GM23338 (cell line): ENCODE measurements around the gene RAB11A. TPM values are rescaled to one million over a fixed set of nuclear protein-coding genes. Genes with fewer than 3 reads are reported as not detected.

ENCODE experiments used
- ATAC-seq: fragments of 200-7000 bp; cut with Tn5 transposase; 3 replicates; pipeline ENCODE4 v1.9.1; 2020
- DNase-seq: peaks from one replicate; pipeline ENCODE4 v3.0.0-alpha.2; 2015; ENCODE audit warnings: low spot score
- H2AFZ ChIP-seq: fragments of 200-600 bp; sonication (generic); 2 replicates; pipeline ENCODE4 v1.8.0; 2016; ENCODE audit warnings: antibody characterized with exemption, mild to moderate bottlenecking, moderate library complexity
- H3F3A ChIP-seq: fragments of 200-600 bp; sonication (generic); replicated peaks from 2 replicates; pipeline ENCODE4 v1.8.0; 2017; ENCODE audit warnings: antibody characterized with exemption, mixed run types, low read depth
- H3K27ac ChIP-seq: fragments of 200-600 bp; sonication (generic); 2 replicates; pipeline ENCODE4 v1.6.1; 2016; ENCODE audit warnings: low read depth
- H3K27me3 ChIP-seq: fragments of 200-600 bp; sonication (generic); 2 replicates; pipeline ENCODE4 v1.8.0; 2016; ENCODE audit warnings: mild to moderate bottlenecking, mixed run types, moderate library complexity; ENCODE audit not compliant: insufficient read depth
- H3K36me3 ChIP-seq: fragments of 200-600 bp; sonication (generic); 2 replicates; pipeline ENCODE4 v1.8.0; 2016; ENCODE audit warnings: mild to moderate bottlenecking; ENCODE audit not compliant: insufficient read depth
- H3K4me1 ChIP-seq: fragments of 200-600 bp; sonication (generic); 2 replicates; pipeline ENCODE4 v1.8.0; 2016; ENCODE audit warnings: mild to moderate bottlenecking, moderate library complexity; ENCODE audit not compliant: insufficient read depth
- H3K4me2 ChIP-seq: fragments of 200-600 bp; sonication (generic); 2 replicates; pipeline ENCODE4 v1.7.1; 2017; ENCODE audit warnings: mixed run types
- H3K4me3 ChIP-seq: fragments of 200-600 bp; sonication (generic); 2 replicates; pipeline ENCODE4 v1.6.1; 2016; ENCODE audit warnings: mixed run types
- H3K79me2 ChIP-seq: fragments of 200-600 bp; sonication (generic); replicated peaks from 2 replicates; pipeline ENCODE4 v1.8.0; 2017; ENCODE audit warnings: mild to moderate bottlenecking; ENCODE audit not compliant: insufficient read depth
- H3K9me2 ChIP-seq: fragments of 200-600 bp; sonication (generic); 2 replicates; pipeline ENCODE4 v1.8.0; 2017; ENCODE audit not compliant: insufficient read depth
- H4K20me1 ChIP-seq: fragments of 200-600 bp; sonication (generic); replicated peaks from 2 replicates; pipeline ENCODE4 v1.8.0; 2017; ENCODE audit warnings: mild to moderate bottlenecking; ENCODE audit not compliant: insufficient read depth
- H3K27ac Mint-ChIP-seq: 2 replicates; pipeline ENCODE4 v1.8.0; 2020; ENCODE audit warnings: inconsistent platforms, mild to moderate bottlenecking, moderate library complexity, mixed read lengths
- H3K27me3 Mint-ChIP-seq: 3 replicates; pipeline ENCODE4 v1.8.0; 2022; ENCODE audit warnings: low read depth, mild to moderate bottlenecking, moderate library complexity, mixed read lengths, inconsistent platforms; ENCODE audit not compliant: insufficient read depth, poor library complexity
- H3K36me3 Mint-ChIP-seq: 3 replicates; pipeline ENCODE4 v1.8.0; 2021; ENCODE audit warnings: low read depth, mild to moderate bottlenecking, inconsistent platforms, moderate library complexity, mixed read lengths
- H3K4me1 Mint-ChIP-seq: 3 replicates; pipeline ENCODE4 v1.8.0; 2020; ENCODE audit warnings: mild to moderate bottlenecking, inconsistent platforms, mixed read lengths
- H3K4me3 Mint-ChIP-seq: 3 replicates; pipeline ENCODE4 v1.8.0; 2021; ENCODE audit warnings: moderate library complexity, mild to moderate bottlenecking, inconsistent platforms, mixed read lengths
- H3K9me3 Mint-ChIP-seq: 3 replicates; pipeline ENCODE4 v1.8.0; 2020; ENCODE audit warnings: moderate library complexity, mild to moderate bottlenecking, inconsistent platforms, mixed read lengths
- CTCF ChIP-seq, 2 experiments: fragments of 200-600 bp in 1 of 2; sonication (generic) in 1 of 2; conservative IDR thresholded peaks; 2 replicates each; pipeline versions ENCODE4 v1.5.1 to v1.6.1; 2016 to 2017; ENCODE audit warnings: antibody characterized with exemption in 2 of 2, low read depth in 2 of 2, mild to moderate bottlenecking in 2 of 2, moderate library complexity in 1 of 2
- ETS1 ChIP-seq: IDR thresholded peaks from 2 replicates; pipeline ENCODE4 v1.6.1; 2016; ENCODE audit warnings: antibody characterized with exemption
- EZH2 ChIP-seq: fragments of 200-600 bp; sonication (generic); IDR thresholded peaks from one replicate; pipeline ENCODE4 v1.8.0; 2017; ENCODE audit warnings: antibody characterized with exemption, mild to moderate bottlenecking, low read depth; ENCODE audit not compliant: unreplicated experiment
- EZH2phosphoT487 ChIP-seq: fragments of 200-600 bp; sonication (generic); IDR thresholded peaks from one replicate; pipeline ENCODE4 v1.8.1; 2018; ENCODE audit warnings: antibody characterized with exemption; ENCODE audit not compliant: unreplicated experiment
- JUNB ChIP-seq: IDR thresholded peaks from one replicate; pipeline ENCODE4 v1.6.1; 2016; ENCODE audit warnings: antibody characterized with exemption; ENCODE audit not compliant: unreplicated experiment
- NANOG ChIP-seq: IDR thresholded peaks from 2 replicates; pipeline ENCODE4 v1.6.1; 2016; ENCODE audit warnings: antibody characterized with exemption, borderline replicate concordance
- POLR2AphosphoS5 ChIP-seq: IDR thresholded peaks from 2 replicates; pipeline ENCODE4 v1.6.1; 2016; ENCODE audit warnings: antibody characterized with exemption, low read depth
- REST ChIP-seq: IDR thresholded peaks from one replicate; pipeline ENCODE4 v1.6.1; 2018; ENCODE audit warnings: antibody characterized with exemption; ENCODE audit not compliant: unreplicated experiment
- STAT1 ChIP-seq: IDR thresholded peaks from one replicate; pipeline ENCODE4 v1.6.1; 2016; ENCODE audit warnings: antibody characterized with exemption; ENCODE audit not compliant: unreplicated experiment
- ZNF114 ChIP-seq: fragments of 250-450 bp; sonication (Bioruptor Pico); IDR thresholded peaks from 2 replicates; pipeline ENCODE4 v1.5.0; 2020; ENCODE audit warnings: mild to moderate bottlenecking, moderate library complexity
- ZNF331 ChIP-seq: fragments of 250-450 bp; sonication (Bioruptor Pico); IDR thresholded peaks from 2 replicates; pipeline ENCODE4 v1.5.0; 2020; ENCODE audit warnings: low read depth, mild to moderate bottlenecking, moderate library complexity
- polyA plus RNA-seq: library from polyadenylated mRNA; unstranded; fragments of >200 nt; fragmentation: Nextera tagmentation; extraction: Ambion mirVana; gene quantifications from 2 replicates; pipeline ENCODE4 v1.2.1, GENCODE V29; 2016
- total RNA-seq: library from RNA; depleted of rRNA; stranded (reverse); fragments of >200 nt; shearing (Covaris generic); gene quantifications from 2 replicates; pipeline ENCODE4 v1.2.3, GENCODE V29; 2014

RAB11A gene
- total and polyA plus RNA-seq, 2 experiments from 2014 or later = 251 to 369 TPM

GRCh38 chr15:65883571-65883970 lies 14.3 kb downstream of the RAB11A start:
- TF ChIP-seq CTCF (conservative IDR thresholded peaks at IDR 0.05; ENCODE audit: low read depth in 2 of 2) = no peak
- no peak for TF ChIP-seq REST
- no peak for TF ChIP-seq ZNF331 (CRISPR knock-in tag)
- no peak for TF ChIP-seq STAT1
- no peak for TF ChIP-seq NANOG
- H3K27me3 Mint-ChIP-seq = peaks cover 1% of the 10 kb centered on the region
- Histone ChIP-seq H3K27me3 (no peaks in the 10 kb centered on the region), H3K36me3 (peaks cover 29% of the 10 kb centered on the region), H3K4me2 (no peak overlapping the region; the same call in 1 of the 2 replicates), H2AFZ (no peak overlapping the region), H3K9me2 (no peaks in the 10 kb centered on the region), H3K4me3 (no peak overlapping the region), H3K4me1 (peaks cover 9% of the 10 kb centered on the region; the same call in 1 of the 2 replicates), H3K27ac (no peak overlapping the region), H3F3A (no peaks in the 10 kb centered on the region), H3K79me2 (peaks cover 26% of the 10 kb centered on the region; the same call in 1 of the 2 replicates), H4K20me1 (peaks cover 35% of the 10 kb centered on the region)
- H3K36me3 Mint-ChIP-seq = peaks cover 58% of the 10 kb centered on the region
- ATAC-seq (peak; percentile 26; the same call in 1 of the 3 replicates), DNase-seq (peak; percentile 22)
- H3K9me3 Mint-ChIP-seq = no peaks in the 10 kb centered on the region
- no peak overlapping the region for H3K27ac Mint-ChIP-seq
- H3K4me3 Mint-ChIP-seq = no peak overlapping the region
- peaks cover 25% of the 10 kb centered on the region for H3K4me1 Mint-ChIP-seq

- peaks cover 29% of the 10 kb centered on the region for H3K36me3 ChIP-seq
- H3K79me2 ChIP-seq = peaks cover 35% of the 10 kb centered on the region
- TF ChIP-seq EZH2phosphoT487 = no peak
- TF ChIP-seq EZH2 = no peak
- no peak for TF ChIP-seq JUNB
- TF ChIP-seq ZNF331 (CRISPR knock-in tag) = no peak
- no peak for TF ChIP-seq STAT1
- TF ChIP-seq ETS1 = no peak
- TF ChIP-seq ZNF114 = no peak
- TF ChIP-seq REST = no peak
- TF ChIP-seq POLR2AphosphoS5 = no peak
- no peak for TF ChIP-seq NANOG
Measured at GRCh38 chr15:65884511-65884910, 15.2 kb downstream of the RAB11A start.

More at GRCh38 chr15:65884511-65884910, 15.2 kb downstream of the RAB11A start:
- DNase-seq (no peak), ATAC-seq (no peak)
- Histone ChIP-seq H3F3A (no peaks in the 10 kb centered on the region), H2AFZ (no peak overlapping the region), H3K27ac (no peak overlapping the region), H3K4me3 (no peak overlapping the region), H3K9me2 (no peaks in the 10 kb centered on the region), H4K20me1 (peaks cover 44% of the 10 kb centered on the region), H3K4me2 (no peak overlapping the region), H3K27me3 (no peaks in the 10 kb centered on the region), H3K4me1 (peaks cover 9% of the 10 kb centered on the region; the same call in 1 of the 2 replicates)
- peaks cover 1% of the 10 kb centered on the region for H3K27me3 Mint-ChIP-seq
- no peak overlapping the region for H3K4me3 Mint-ChIP-seq
- H3K36me3 Mint-ChIP-seq = peaks cover 60% of the 10 kb centered on the region
- peaks cover 27% of the 10 kb centered on the region for H3K4me1 Mint-ChIP-seq
- no peaks in the 10 kb centered on the region for H3K9me3 Mint-ChIP-seq
- no peak overlapping the region for H3K27ac Mint-ChIP-seq
